Sigmoid colon (tissue), 4 donors: ENCODE data around the gene KRT17.

Experiments used
- POLR2AphosphoS5 ChIP-seq, 4 donors: sonication (generic); formaldehyde crosslinking; IDR thresholded peaks; one replicate each; pipeline ENCODE4 v1.6.1; 2017; ENCODE audit warnings: antibody characterized with exemption in 4 of 4
- TF ChIP-seq, protein P1 (sequence below), 4 experiments: fragments of 450-650 bp in 3 of 4; fragments of 200-600 bp in 1 of 4; IDR thresholded peaks; one replicate each; pipeline ENCODE4 v1.5.1; 2016 to 2019; ENCODE audit warnings: antibody characterized with exemption in 4 of 4, mild to moderate bottlenecking in 3 of 4, moderate library complexity in 2 of 4

DNA sequence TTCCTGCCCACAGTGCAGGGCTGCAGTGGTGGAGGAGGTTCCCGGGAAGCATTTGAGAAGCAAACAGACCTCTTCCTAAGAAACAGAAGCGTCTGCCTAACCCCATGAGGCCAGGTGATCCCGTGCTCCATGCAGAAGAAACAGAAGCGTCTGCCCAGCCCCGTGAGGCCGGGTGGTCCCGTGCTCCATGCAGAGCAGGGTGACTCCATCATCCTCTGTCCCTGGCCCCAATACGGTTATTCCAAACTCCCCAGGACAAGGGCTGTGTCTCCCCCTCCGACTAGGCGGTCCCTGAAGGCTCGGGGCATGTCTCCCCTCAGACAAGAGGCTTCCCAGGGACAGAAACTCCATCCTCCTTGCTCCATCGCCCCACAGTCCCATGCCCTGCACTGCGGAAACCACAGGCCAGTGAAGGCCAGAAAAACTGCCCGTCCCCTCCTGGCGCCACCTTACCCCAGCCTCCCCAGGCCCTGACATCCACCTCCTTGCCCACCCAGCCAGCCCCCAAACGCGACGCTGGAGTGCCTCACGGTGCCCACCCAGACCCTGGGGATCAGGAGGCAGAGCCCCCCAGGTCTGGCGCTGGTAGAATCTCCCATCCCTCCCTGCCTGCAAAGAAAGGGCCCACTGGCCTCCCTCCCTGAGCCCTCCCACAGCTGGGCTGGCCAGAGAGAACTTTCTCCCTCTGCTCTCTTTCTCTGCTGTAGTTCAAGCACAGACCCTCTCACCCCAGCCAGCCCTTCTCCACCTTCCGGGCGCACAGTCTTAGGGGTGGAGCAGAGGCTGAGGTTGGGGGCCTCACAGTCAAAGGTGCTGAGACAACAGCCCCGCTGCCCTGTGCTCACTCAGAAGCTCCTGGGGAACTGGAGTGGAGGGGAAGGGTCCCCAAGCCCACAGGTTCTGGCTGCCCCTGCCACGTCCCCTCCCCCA, 30.6 kb upstream of the KRT17 start:
- TF ChIP-seq, protein P1, sequence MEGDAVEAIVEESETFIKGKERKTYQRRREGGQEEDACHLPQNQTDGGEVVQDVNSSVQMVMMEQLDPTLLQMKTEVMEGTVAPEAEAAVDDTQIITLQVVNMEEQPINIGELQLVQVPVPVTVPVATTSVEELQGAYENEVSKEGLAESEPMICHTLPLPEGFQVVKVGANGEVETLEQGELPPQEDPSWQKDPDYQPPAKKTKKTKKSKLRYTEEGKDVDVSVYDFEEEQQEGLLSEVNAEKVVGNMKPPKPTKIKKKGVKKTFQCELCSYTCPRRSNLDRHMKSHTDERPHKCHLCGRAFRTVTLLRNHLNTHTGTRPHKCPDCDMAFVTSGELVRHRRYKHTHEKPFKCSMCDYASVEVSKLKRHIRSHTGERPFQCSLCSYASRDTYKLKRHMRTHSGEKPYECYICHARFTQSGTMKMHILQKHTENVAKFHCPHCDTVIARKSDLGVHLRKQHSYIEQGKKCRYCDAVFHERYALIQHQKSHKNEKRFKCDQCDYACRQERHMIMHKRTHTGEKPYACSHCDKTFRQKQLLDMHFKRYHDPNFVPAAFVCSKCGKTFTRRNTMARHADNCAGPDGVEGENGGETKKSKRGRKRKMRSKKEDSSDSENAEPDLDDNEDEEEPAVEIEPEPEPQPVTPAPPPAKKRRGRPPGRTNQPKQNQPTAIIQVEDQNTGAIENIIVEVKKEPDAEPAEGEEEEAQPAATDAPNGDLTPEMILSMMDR (IDR thresholded peaks at IDR 0.05): no peak
- no peak for TF ChIP-seq POLR2AphosphoS5 (IDR thresholded peaks at IDR 0.05)
